HEK293 (cell line): Measurements from ENCODE around the gene MTURN.

Experiments used
- CTCF ChIA-PET: fragments of 350-600 bp; formaldehyde crosslinking; extraction: SDS; loops from one replicate; lab custom pipeline; 2021; ENCODE audit warnings: antibody characterized with exemption; lab: Yijun Ruan, JAX
- POLR2A ChIA-PET: fragments of 300-600 bp; formaldehyde crosslinking; extraction: SDS; loops from one replicate; lab custom pipeline; 2020; ENCODE audit warnings: antibody characterized with exemption, inconsistent platforms; lab: Yijun Ruan, JAX
- H3K27ac ChIP-seq: fragments of 200-500 bp; sonication (Bioruptor generic); 2 replicates; pipeline ENCODE4 v1.5.1; 2014; ENCODE audit warnings: low read depth, low read length, control low read depth, inconsistent platforms; ENCODE audit errors: extremely low read depth
- H3K36me3 ChIP-seq, 2 experiments: fragments of 200-500 bp in 1 of 2; sonication (Bioruptor generic) in 1 of 2; 1 replicate in 1 of 2; 2 replicates in 1 of 2; pipeline ENCODE4 v1.5.1; 2014 to 2017; ENCODE audit warnings: inconsistent platforms in 2 of 2, low read length in 2 of 2; ENCODE audit not compliant: control insufficient read depth in 2 of 2, insufficient read depth in 1 of 2
- H3K4me1 ChIP-seq: fragments of 200-500 bp; sonication (Bioruptor generic); 2 replicates; pipeline ENCODE4 v1.5.1; 2014; ENCODE audit warnings: mild to moderate bottlenecking, low read length, inconsistent platforms; ENCODE audit not compliant: control insufficient read depth, insufficient read depth
- H3K4me3 ChIP-seq: 2 replicates; pipeline ENCODE4 v1.5.1; 2011; ENCODE audit warnings: low read depth, mild to moderate bottlenecking, control low read depth, low read length, moderate library complexity
- H3K9me3 ChIP-seq: fragments of 200-500 bp; sonication (Bioruptor generic); 2 replicates; pipeline ENCODE4 v1.5.1; 2014; ENCODE audit warnings: low read depth, low read length, inconsistent platforms; ENCODE audit not compliant: control insufficient read depth, insufficient read depth
- ELK4 ChIP-seq: IDR thresholded peaks from 2 replicates; pipeline ENCODE4 v1.6.1; 2011; ENCODE audit warnings: mild to moderate bottlenecking, low read depth, low read length, borderline replicate concordance
- FEZF1 ChIP-seq: fragments of 450-650 bp; formaldehyde crosslinking; IDR thresholded peaks from 2 replicates; pipeline ENCODE4 v1.5.1; 2016; ENCODE audit warnings: missing biosample characterization, missing genetic modification characterization
- GFI1B ChIP-seq: fragments of 450-650 bp; formaldehyde crosslinking; IDR thresholded peaks from 2 replicates; pipeline ENCODE4 v1.5.1; 2016; ENCODE audit warnings: missing biosample characterization, missing genetic modification characterization
- IKZF3 ChIP-seq: fragments of 450-650 bp; IDR thresholded peaks from 2 replicates; pipeline ENCODE4 v1.5.0; 2018; ENCODE audit warnings: missing biosample characterization, mild to moderate bottlenecking, missing genetic modification characterization, moderate library complexity
- ZBTB44 ChIP-seq: fragments of 450-650 bp; IDR thresholded peaks from 2 replicates; pipeline ENCODE4 v1.5.1; 2018; ENCODE audit warnings: missing biosample characterization, mild to moderate bottlenecking, missing genetic modification characterization
- ZBTB49 ChIP-seq: fragments of 450-650 bp; formaldehyde crosslinking; IDR thresholded peaks from 2 replicates; pipeline ENCODE4 v1.5.1; 2016; ENCODE audit warnings: missing biosample characterization, missing genetic modification characterization, low read depth
- ZBTB6 ChIP-seq: fragments of 450-650 bp; formaldehyde crosslinking; IDR thresholded peaks from 2 replicates; pipeline ENCODE4 v1.5.1; 2017; ENCODE audit warnings: missing biosample characterization, missing genetic modification characterization
- ZNF140 ChIP-seq: fragments of 450-650 bp; formaldehyde crosslinking; IDR thresholded peaks from 2 replicates; pipeline ENCODE4 v1.5.1; 2016; ENCODE audit warnings: missing biosample characterization, missing genetic modification characterization
- ZNF175 ChIP-seq: fragments of 450-650 bp; formaldehyde crosslinking; IDR thresholded peaks from 2 replicates; pipeline ENCODE4 v1.5.1; 2016; ENCODE audit warnings: missing biosample characterization, missing genetic modification characterization
- ZNF184 ChIP-seq: fragments of 450-650 bp; IDR thresholded peaks from 2 replicates; pipeline ENCODE4 v1.5.1; 2018; ENCODE audit warnings: missing biosample characterization, mild to moderate bottlenecking, missing genetic modification characterization
- ZNF214 ChIP-seq: fragments of 450-650 bp; formaldehyde crosslinking; IDR thresholded peaks from 2 replicates; pipeline ENCODE4 v1.5.1; 2017; ENCODE audit warnings: missing biosample characterization, mild to moderate bottlenecking, missing genetic modification characterization, borderline replicate concordance
- ZNF248 ChIP-seq: fragments of 450-650 bp; formaldehyde crosslinking; IDR thresholded peaks from 2 replicates; pipeline ENCODE4 v1.5.1; 2017; ENCODE audit warnings: missing biosample characterization, missing genetic modification characterization
- ZNF280C ChIP-seq: fragments of 450-650 bp; formaldehyde crosslinking; IDR thresholded peaks from 2 replicates; pipeline ENCODE4 v1.5.1; 2016; ENCODE audit warnings: missing biosample characterization, missing genetic modification characterization
- ZNF292 ChIP-seq: fragments of 450-650 bp; formaldehyde crosslinking; IDR thresholded peaks from 2 replicates; pipeline ENCODE4 v1.5.1; 2016; ENCODE audit warnings: low read depth, missing biosample characterization, missing genetic modification characterization, borderline replicate concordance
- ZNF341 ChIP-seq: fragments of 450-650 bp; formaldehyde crosslinking; IDR thresholded peaks from 2 replicates; pipeline ENCODE4; 2016; ENCODE audit warnings: low read depth, missing biosample characterization, missing genetic modification characterization
- ZNF426 ChIP-seq: fragments of 450-650 bp; formaldehyde crosslinking; IDR thresholded peaks from 2 replicates; pipeline ENCODE4 v1.5.1; 2017; ENCODE audit warnings: missing biosample characterization, missing genetic modification characterization, mild to moderate bottlenecking, inconsistent platforms, moderate library complexity
- ZNF449 ChIP-seq: fragments of 450-650 bp; formaldehyde crosslinking; IDR thresholded peaks from 2 replicates; pipeline ENCODE4 v1.5.1; 2017; ENCODE audit warnings: missing biosample characterization, mild to moderate bottlenecking, missing genetic modification characterization, moderate library complexity
- ZNF48 ChIP-seq: fragments of 450-650 bp; formaldehyde crosslinking; IDR thresholded peaks from 2 replicates; pipeline ENCODE4 v1.5.1; 2016; ENCODE audit warnings: missing biosample characterization, missing genetic modification characterization
- ZNF623 ChIP-seq: fragments of 450-650 bp; formaldehyde crosslinking; IDR thresholded peaks from 2 replicates; pipeline ENCODE4 v1.5.1; 2016; ENCODE audit warnings: missing biosample characterization, missing genetic modification characterization
- ZNF639 ChIP-seq: fragments of 450-650 bp; formaldehyde crosslinking; IDR thresholded peaks from 2 replicates; pipeline ENCODE4 v1.5.1; 2016; ENCODE audit warnings: missing biosample characterization, missing genetic modification characterization
- ZNF76 ChIP-seq: fragments of 450-650 bp; formaldehyde crosslinking; IDR thresholded peaks from 2 replicates; pipeline ENCODE4; 2016; ENCODE audit warnings: low read depth, missing biosample characterization, missing genetic modification characterization, borderline replicate concordance
- ZNF785 ChIP-seq: fragments of 450-650 bp; formaldehyde crosslinking; IDR thresholded peaks from 2 replicates; pipeline ENCODE4 v1.5.1; 2016; ENCODE audit warnings: missing biosample characterization, missing genetic modification characterization
- ZNF830 ChIP-seq: fragments of 450-650 bp; IDR thresholded peaks from 2 replicates; pipeline ENCODE4 v1.5.0; 2018; ENCODE audit warnings: missing biosample characterization, missing genetic modification characterization, low read depth, mild to moderate bottlenecking, moderate library complexity

The MTURN gene

GRCh38 chr7:30143748-30144251, 9.0 kb downstream of the MTURN start (continued):
- no peak for TF ChIP-seq ZNF449 (tag by site-specific recombination)
- peak; percentile 77 for TF ChIP-seq ZBTB44 (tag by site-specific recombination)
- TF ChIP-seq ZBTB49, result no peak
- TF ChIP-seq ZNF292 (tag by site-specific recombination), result no peak
- TF ChIP-seq ZNF48 (tag by site-specific recombination), result no peak
- no peak for TF ChIP-seq ZNF214 (tag by site-specific recombination)
- no peak for TF ChIP-seq ZNF140 (tag by site-specific recombination)

GRCh38 chr7:30144657-30145306, 10.0 kb downstream of the MTURN start:
- H3K4me1 ChIP-seq, result peaks cover 47% of the 10 kb centered on the region
- H3K27ac ChIP-seq, result peak overlapping the region; percentile 73
- no peaks in the 10 kb centered on the region for H3K36me3 ChIP-seq
- H3K4me3 ChIP-seq, result no peak overlapping the region
- no peaks in the 10 kb centered on the region for H3K9me3 ChIP-seq
- TF ChIP-seq GFI1B, result no peak
- no peak for TF ChIP-seq IKZF3 (tag by site-specific recombination)
- TF ChIP-seq ZNF341 (tag by site-specific recombination), result no peak
- TF ChIP-seq ZNF280C (tag by site-specific recombination), result no peak
- no peak for TF ChIP-seq ZNF248 (tag by site-specific recombination)
- TF ChIP-seq ZNF175 (tag by site-specific recombination), result no peak
- no peak for TF ChIP-seq ZNF785 (tag by site-specific recombination)
- no peak for TF ChIP-seq ZNF184 (tag by site-specific recombination)
- no peak for TF ChIP-seq ZNF426 (tag by site-specific recombination)
- TF ChIP-seq ZNF623 (tag by site-specific recombination), result no peak
- no peak for TF ChIP-seq FEZF1 (tag by site-specific recombination)
- TF ChIP-seq ZNF830 (tag by site-specific recombination), result no peak
- no peak for TF ChIP-seq ZBTB6 (tag by site-specific recombination)
- TF ChIP-seq ZNF214 (tag by site-specific recombination), result no peak
- no peak for TF ChIP-seq ZNF639 (tag by site-specific recombination)
- no peak for TF ChIP-seq ELK4
- TF ChIP-seq ZNF76 (tag by site-specific recombination), result no peak
- POLR2A ChIA-PET, result interaction anchor here (0.6 kb wide), 1 partner anchor 139 kb away, joined by 3 read pairs; no protein-coding TSS in a partner anchor
- CTCF ChIA-PET, result interaction anchor here (0.8 kb wide), 1 partner anchor 20 kb away, joined by 3 read pairs; no protein-coding TSS in a partner anchor
